ENCODE data around the gene ALDH4A1.

ALDH4A1 gene

DNA sequence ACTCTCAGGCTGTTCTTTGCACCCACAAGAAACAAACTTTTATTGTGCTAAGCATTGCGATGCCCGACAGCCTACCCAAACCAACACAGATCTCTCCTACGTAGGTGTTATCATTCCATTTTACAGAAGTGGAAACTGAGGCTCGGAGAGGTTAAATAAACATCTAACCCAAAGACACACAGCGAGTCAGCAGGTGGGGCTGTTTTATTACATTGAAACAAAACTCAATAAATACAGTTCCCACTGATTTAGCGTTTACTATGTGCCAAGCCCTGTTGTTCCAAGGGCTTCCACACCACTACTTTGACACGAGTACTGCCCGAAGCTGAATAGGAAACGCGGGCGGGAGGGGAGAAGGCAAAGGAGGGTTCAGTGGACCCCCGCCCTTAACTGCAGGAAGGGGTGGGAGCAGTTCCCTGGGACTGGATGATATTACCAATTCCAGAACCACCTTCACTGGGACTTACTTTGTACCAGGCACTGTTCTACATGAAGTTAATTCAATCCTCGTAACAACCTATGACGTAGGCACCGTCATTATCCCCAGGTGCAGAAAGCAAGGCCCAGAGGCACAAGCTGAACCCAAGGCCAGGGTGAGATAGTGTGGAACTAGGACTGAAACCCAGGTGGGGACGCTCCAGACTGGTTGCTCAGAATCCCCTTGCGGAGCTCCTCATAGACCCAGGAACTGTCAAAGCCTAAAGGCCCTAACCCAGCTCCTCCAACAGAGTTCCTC lies 19.3 kb upstream of the ALDH4A1 start:
- no peak for DNase-seq

DNA sequence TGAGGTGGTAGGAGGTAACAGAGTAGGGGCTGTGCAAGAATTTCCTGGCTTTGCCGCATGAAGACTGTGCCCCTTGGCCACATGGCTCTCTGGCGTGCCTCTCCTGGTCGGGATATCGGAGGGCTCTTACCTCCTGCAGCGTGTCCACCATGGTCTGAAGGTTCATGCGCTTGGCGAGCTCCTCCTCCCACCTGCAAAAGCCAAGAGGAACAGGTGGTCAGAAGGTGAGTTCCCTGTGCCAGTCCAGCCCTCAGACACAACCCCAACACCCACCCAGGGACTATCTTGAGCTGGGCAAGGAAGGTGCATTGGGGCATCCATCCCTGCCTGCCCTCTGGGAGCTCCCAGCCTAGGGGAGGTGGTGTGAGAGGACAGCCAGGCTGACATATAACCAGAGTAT lies 18.6 kb upstream of the ALDH4A1 start:
- no peak for DNase-seq

DNA sequence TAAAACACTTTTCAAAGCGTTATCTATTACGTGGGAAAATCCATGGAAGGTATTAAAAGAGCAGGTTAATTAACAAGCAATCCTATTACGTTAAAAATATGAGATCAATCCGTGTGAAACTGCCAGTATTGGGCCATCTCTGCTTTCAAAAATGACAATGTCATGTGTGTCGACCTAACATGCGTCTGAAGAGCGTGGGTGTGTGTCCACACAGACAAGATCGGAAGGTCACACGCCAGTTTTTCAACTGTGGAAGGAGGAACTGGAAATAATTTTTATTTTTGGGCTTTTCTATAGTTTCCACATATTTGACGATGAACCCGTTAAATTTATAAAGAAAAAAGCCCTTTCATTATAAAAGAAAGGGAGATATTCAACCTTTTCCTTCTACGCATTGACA lies 17.6 kb upstream of the ALDH4A1 start:
- DNase-seq = no peak

DNA sequence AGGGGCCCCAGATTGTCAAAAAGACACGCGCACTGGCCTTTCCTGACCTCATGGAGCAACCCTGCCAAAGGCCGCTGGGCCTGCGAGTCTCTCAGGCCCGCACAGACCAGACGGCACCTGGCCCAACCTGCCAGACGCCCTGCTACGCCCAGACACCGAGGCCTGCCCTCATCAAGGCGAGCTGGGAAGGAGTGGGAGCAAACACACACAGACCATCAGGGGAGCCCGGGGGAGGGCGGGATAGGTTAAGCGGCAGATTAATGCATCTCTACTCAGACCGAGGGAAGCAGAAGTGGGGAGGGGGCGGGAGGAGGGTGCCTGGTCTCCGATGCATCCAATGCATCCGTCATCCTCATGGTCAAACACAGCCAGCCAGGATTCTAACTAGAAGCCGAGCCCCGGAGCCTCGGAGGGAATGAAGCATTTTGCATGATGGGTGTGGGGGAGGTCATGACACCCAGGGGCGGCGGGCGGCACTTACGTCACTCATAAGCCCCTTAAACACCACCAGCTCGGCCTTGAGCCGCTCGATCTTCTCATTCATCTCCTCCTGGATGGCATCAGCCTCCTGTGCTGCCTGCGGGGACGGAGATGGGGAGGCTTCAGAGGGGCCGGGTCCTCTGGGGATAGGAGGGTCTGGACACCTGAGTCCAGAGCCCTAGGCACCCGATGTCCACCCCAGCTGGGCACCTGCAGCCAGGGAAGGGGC lies 17.0 kb upstream of the ALDH4A1 start:
- DNase-seq = no peak

DNA sequence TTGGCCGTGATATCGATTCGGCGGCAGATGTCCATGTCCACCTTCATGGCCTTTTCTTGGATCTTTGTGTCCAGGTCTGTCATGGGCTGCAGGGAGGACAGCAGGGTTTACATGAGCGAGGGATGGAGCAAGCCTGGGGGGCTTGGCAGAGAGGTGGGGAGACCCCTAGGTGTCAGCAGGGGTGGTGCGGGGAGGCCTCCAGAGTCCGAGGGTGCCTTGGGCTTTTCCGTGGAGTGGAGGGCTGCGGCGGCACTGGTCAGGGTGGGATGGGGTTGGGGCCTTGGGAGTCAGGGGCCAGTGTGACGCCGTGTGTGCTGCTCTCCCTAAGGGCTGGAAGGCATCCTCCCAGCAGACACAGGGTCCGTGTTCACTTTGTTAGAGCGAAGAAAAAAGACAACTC lies 16.1 kb upstream of the ALDH4A1 start:
- DNase-seq = no peak

DNA sequence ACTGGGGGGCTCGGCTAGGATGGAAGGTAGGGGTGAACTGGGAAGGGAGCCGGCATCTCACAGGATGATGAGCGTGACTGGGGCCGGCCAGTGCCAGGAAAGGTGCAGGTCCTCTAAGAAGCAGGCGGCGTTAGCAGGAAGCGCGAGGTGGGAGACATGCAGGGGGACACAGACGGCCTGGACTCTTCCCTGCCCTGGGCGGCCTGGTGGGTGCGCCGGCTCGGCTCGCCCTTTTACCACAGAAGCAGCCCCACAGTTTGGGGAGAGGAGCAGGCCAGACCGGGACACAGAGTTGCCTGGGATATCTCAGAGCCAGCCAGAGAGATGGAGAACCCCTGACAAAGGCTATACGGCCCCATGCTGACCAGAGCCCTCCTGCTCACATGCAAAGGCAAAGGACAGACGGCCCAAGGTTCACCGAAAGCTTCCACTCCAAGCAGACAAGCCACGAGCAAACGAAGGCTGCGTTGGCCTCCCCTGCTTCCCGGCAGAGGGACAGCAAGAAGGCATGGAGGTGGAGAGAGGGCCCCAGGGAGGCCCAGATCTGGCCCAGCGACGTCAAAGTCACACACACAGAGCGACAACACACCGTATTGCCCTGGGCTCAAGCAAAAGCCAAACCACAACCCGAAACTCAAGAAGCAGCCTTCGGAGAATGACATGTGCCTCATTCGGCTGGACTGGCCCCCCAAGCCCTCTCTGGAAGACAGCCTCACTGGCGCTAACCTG lies 14.9 kb upstream of the ALDH4A1 start:
- no peak for DNase-seq

DNA sequence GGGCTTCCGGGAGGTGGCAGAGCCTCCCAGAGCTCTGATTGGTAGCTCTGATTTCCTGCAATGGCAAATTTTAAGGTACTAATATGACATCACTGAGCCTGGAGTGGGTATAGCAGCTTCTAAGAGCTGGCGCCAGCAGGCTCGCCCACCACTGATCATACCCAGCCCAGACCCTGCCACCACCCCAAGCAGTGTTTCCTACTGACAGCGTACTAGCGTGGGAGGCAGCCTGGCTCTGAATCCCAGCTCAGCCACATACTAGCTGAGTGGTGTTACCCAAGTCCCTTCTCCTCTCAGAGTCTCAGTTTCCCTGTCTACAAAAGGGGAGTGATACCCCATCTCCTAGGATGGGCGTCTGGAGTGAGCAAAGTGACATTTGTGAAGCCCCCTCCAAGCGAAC lies 13.0 kb upstream of the ALDH4A1 start:
- DNase-seq = no peak

DNA sequence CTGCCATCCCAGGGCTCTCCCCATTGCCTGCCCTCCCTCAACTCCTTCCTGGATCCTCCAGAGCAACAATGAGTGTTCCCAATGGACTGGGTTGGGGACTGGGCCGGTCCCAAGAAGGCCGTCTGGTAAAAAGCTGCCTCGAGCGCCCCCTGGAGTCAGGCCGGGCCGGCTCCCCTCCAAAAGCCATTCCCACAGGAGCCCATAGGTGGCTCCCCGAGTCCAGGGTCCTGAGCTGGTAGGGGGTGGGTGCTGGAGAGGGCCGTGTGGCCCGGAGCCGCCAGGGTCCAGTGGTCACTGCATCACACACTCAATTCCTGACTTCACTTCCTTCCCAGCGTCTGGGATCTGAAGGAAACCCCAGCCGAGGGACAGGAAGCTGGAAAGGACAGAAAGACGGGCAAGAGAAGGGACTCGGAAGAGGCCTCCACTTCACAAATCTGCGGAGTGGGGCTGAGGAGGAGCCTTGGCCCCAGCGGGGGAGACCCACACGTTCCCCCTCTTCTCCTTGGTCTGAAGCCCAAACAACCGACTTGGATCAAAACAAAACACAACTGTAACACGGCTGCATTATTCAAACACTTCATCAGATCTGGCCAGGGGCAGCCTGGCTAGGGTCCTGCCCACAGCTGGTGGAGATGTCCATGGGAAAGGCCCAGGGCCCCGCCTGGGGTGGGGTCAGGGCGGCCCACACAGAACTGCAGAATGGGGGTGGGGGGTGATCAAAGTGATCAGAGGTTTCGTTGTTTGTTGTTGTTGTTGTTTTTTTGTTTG lies 10.9 kb upstream of the ALDH4A1 start:
- DNase-seq = peak; percentile 7 to 31

DNA sequence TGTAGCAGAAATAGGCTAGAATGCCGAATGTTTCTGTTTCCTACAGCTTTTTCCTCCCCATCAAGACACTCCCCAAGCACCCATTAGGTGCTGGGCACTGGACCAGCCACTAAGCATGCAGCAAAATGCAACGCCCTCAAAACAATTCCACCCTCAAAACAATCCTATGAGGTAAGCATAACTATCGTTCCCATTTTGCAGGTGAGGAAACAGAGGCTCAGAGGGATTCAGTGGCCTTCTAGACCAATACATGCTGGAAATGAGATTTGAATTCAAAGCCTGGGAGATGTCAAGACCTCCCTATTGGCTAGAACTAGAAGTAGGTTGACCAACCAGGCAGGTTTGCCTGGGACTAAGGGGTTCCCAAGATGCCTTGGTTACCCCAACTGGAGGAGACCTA lies 10.2 kb upstream of the ALDH4A1 start:
- no peak for DNase-seq

DNA sequence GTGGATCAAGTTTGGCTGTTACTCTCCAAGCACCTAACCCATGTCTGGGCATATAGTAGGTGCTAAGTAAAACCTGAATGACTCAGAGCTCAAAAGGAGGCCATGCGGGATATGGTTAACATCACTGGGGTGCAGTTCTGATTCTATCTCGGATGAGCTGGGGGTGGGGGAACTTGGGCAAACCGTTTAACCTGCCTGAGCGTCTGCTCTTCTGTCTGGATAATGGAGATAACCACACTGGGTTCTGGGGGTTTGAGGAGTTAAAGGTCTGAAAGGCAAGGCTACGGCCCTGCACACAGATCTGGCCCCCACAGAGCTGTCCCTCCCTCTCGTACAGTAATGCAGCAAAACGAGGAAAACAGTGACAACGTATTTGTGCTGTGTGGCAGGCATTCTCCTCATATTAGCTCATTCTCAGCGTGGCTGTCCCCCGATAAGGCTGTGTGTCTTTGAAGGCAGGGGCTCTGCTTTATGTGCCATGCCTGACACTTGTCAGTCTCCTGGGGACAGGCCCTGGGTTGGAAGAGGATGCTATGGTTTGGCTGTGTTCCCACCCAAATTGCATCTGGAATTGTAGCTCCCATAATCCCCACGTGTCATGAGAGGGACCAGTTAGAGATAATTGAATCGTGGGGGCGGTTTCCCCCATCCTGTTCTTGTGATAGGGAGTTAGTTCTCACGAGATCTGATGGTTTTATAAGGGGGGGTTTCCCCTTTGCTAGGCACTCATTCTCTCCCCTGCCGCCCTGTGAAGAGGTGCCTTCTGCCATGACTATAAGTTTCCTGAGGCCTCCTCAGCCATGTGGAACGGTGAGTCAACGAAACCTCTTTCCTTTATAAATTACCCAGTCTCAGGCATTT lies 6.8 kb upstream of the ALDH4A1 start:
- DNase-seq = no peak

DNA sequence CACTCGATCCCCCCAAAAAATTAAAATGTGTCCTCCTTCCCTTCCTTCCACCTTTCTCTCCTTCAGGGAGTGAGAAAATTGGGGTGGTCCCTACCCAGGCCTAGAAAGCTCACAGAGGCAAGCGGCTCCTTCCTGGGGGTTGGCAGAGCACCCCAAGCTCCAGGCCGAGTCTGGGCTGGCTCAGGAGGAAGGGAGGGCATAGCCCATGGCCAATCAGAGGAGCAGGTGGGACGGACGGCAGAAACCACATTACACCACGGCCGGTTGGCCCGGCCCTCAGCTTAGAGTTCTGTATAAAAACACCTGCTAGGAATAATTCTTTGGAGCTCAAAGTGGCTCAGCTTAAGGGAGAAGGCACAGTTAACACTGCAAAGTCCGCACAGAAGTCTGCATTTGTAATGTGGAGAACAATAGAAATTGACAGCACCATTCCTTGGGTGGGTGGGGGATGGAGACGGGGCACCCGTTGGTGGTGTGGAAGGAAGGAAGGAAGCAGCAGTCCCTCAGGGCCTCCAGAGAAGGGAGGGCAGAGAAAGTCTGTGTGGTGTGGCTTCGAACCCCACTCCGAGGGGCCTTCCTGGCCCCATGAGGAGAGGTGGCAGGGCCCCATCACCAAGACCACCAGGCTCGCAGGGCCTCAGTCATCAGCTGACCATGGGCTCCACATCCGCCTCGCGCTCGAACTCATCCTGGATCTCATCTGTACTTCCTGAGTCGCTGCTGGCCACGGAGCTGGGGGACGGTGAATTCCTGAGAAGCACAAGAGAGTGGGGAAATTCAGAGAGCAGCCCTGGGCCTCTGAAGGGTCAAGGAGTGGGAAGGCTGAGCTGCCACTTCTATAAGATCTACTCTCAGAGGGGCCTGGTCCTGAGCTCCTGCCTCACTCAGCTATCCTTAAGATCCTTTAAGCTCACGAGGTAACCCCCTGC lies 5.8 kb upstream of the ALDH4A1 start:
- DNase-seq = no peak

DNA sequence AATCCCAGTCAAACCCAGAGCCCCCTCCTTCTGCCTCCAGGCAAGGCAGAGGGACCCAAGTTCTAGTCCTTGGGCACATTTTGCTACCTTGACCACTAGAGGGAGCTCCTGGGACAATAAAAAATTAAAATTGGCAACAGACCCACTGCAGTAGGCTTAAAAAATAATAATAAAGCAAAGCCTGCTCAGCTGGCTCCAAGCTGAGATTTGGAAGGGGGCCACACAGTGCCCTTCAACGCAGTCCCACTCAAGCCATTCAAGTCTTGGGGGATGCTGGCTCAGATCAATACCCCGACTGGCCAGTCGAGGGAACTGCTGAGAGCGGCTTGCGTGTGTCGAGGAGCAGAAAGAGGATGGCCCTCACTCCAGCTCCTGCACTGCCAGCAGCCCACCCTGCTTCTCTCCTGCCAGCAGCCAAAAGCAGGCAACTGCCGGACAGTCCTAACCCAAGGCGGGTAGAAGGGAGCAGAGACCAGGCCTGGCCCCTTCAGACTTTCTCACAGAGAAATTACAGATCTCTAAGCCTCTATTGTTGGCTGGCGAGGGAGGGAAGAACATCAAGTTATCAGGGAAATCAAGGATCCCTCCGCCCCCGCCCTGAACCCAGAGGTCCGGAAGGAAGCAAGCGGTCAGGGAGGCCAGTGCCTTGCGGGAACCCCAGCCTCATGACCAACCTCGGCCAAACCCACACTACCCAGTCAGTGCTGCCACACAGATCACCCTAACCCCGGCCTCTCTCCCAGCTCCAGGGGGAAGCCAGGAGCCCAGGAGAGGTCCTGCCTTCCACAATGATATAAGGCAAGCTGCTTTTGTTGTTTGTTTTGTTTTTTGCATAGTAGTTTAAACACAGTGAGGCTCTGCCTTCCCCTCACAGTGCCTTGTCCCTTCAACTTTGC lies 4.9 kb upstream of the ALDH4A1 start:
- peak; percentile 14 to 22 for DNase-seq

DNA sequence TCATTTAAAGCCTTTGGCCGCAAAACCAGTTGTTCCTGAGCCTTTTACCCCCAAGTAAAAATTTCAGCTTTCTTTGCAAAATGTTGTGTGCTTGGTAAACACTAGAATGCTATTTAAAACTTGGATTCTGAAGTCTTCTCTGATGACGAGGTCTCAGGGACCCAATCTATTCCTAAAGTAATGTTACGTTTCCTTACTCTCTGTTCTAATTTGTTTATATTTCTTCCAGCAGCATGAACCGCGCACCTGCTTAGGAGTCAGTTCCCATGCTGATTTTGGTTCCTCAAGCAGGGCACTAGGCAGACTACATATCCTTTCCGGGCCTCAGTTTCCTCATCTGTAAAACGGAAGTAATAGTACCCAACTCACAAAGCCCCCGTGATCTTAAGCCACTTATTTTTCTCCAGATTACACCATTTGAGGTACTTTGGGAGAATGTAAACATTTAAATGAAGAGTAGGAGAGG lies 969 bp upstream of the ALDH4A1 start:
- DNase-seq = no peak

DNA sequence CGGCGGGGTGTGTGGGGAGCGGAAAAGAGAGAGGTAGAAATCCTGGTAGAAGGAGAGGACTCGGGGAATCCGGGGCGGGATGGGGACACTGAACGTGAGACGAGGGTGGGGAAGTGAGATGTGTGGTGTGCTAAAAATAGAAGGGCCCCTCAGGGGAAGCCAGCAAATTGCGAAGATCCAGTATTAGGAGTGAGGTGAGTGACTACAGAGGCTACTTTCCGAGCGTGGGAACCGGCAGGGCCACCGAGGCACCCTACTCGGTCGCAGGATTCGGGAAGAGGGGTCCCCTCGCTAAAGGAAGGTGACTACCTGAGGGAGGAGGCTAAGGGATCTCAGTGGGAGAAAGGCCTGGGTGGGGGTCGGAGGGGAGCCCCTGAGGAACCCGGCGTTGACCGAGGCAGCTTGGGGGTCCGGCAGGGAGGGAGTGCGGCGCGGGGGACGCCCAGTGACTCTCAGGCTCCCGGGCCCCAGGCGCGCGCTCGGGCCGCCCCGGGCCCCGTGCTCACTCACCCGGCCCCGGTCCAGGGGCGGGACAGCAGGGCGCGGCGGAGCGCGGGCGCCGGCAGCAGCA lies 318 bp downstream of the ALDH4A1 start:
- DNase-seq = no peak

DNA sequence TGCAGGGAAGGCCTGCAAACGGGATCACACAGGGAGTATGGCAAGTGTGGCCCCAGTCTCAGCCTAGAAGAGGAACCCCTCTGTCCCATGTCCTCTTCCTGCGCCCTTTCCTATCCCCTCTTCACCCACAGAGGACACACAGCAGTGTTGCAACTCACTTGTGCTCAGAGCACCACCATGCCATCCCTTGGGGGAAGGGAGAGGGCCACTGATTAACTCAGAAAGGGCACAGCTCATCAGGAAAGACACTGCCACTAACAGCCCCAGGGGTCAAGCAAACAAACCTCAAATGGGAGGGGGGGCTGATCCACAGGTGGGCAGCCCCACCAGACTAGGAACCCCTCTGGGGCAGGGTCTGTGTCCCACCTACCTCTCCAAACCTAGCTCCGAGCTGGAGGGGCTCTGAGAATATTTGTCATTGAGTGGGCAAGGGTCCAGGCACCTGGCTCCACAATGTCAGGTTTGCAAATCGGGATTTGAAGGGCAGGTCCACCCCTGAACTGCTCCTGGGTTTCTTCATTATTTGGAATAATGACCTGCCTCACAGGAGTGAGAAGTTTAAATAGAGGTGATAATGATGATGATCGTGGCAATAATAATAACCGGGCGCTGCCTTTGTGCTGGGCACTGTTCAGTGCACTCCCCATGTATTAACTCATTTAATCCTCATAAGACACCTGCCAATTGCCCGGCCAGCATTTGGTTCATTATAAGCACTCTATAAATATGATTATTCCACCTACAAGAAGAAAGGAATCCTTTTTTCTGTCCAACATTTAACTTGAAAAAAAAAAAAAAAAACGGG lies 1.0 kb downstream of the ALDH4A1 start:
- no peak for DNase-seq

DNA sequence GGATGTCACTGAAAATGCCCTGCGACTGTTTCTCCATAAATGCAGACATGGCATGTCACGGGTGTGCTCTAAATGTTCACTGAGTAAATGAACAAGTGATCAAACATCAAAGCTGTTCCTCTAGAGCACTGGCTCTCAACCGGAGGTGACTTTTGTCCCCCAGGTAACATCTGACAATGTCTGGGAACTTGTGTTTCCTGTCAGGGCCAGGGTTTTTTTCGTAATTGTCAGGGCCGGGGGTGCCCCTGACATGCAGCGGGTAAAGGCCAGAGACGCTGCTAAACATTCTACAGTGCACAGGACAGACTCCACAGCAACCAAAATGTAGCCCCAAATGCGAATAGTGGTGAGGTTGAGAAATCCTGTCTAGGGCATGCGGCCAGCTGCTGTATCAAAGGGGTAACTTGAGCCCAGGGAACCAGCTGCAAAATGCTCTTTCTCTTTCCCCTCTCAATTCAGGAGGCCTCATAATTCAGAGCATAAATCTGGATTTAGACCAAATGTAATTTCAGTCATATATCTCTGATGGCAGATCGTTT lies 2.0 kb downstream of the ALDH4A1 start:
- no peak for DNase-seq

DNA sequence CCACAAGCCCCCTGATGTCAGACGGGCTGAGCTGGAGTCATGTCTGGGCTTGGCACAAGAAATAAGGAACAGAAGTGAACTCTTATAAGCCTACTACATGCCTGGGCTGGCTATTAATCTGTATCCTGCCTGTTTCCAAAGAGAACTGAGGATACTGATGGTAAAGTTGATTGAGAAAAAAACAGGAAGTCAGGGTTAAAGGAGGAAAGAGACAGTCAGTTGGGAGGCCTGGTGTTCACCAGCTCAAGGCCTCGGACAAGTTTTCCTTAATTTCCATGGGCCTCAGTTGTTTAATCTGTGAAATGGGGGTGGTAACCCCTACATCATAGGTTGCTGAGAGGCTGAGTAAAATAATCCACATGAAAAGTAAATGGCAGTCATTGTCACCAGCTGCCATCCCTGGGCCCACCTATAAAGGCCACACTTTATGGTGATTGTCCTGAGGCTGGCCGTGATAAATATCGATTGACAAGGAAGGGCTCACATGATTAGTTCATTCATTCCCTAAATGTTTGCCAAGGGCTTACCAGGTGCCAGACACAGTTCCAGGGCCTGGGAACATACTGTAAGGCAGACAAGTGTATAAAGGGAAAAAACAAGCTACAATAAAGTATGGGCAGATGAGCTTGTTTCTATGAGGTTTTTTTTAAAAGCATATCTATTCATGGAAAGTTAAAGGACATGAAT lies 2.8 kb downstream of the ALDH4A1 start:
- DNase-seq = no peak

DNA sequence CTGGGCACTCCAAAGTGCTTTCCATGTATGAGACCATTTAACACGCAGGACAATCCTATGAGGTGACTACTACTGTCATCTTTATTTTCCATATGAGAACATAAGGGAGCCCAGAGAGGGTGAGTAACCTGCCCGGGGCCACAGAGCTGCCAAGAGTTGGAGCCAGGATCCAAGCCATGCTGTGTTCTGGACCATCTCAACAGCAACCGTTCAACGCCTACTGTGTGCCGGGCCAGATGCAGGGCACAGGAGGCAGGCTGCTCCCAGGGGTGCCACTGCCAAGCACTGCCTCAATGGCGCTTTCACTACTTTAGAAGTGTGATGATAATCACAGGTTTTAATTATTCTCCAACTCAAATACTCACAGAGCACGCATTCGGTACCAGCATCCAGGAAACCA lies 3.8 kb downstream of the ALDH4A1 start:
- no peak for DNase-seq

Measured in NCI-H2081 (cell line).